Measurements from ENCODE around the gene RCVRN. TPM values are rescaled to one million over a fixed set of nuclear protein-coding genes. Genes with fewer than 3 reads are reported as not detected.

Gene RCVRN
- total and polyA plus RNA-seq, 2 of the 4 experiments (the other 2 are of a cell fraction): not detected

DNA sequence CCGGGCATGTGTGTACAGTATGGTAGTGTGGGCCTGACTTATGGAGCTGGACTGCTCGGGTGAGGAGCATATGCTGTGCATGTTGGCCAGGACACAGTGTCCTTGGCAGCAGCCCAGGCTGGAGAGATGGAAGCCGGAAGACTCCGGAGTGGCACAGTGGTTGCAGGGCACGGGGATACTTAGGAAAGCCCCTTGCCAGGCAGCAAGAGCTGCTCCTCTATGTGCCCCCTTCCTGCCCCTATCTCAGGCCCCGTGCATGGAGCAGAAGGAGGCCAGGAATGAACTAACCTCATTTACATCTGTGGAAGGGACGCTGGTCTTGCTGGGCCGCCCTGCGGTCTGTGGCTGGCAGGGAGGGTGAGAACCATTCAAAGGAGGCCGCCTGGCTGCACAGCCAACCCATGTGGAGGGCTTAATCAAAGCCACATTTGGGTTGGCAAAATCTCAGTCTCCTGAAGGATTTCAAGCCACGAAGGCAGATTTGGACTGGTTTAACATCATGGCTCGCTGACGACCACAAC, 32.2 kb upstream of the RCVRN start:
- no peak overlapping the region for H4K8ac ChIP-seq (ENCODE audit: low read depth in 2 of 2, low read length in 2 of 2)
- H2BK120ac ChIP-seq (ENCODE audit: low read depth, low read length): no peak overlapping the region
- no peak overlapping the region for H3K56ac ChIP-seq (ENCODE audit: extremely low read depth, insufficient read depth, low read length)
- no peaks in the 10 kb centered on the region; the same call in 1 of the 2 replicates for H3K4me1 ChIP-seq (ENCODE audit: control insufficient read depth, insufficient read depth, low read length)
- no peaks in the 10 kb centered on the region for H3K27me3 ChIP-seq (ENCODE audit: control insufficient read depth, insufficient read depth, low read length)
- H3K23ac ChIP-seq (ENCODE audit: low read depth, low read length): no peak overlapping the region
- H3K4me2 ChIP-seq (ENCODE audit: low read depth, low read length): no peak overlapping the region
- no peaks in the 10 kb centered on the region; the same call in 1 of the 2 replicates for H3K9me1 ChIP-seq (ENCODE audit: insufficient read depth, low read length)
- H3K9ac ChIP-seq (ENCODE audit: low read depth, low read length): no peak overlapping the region
- H2AK5ac ChIP-seq (ENCODE audit: low read depth, low read length): no peak overlapping the region
- no peaks in the 10 kb centered on the region for H3K79me1 ChIP-seq (ENCODE audit: low read depth in 1 of 2, low read length in 2 of 2)
- no peak for DNase-seq
- ChIA-PET CTCF (no interaction called here), POLR2A (ENCODE audit: unreplicated experiment) (interaction anchor here (0.6 kb wide), 1 partner anchor 43 kb away, joined by 3 read pairs; no protein-coding TSS in a partner anchor)
- no peak overlapping the region for H3K4me3 ChIP-seq (ENCODE audit: insufficient read depth, low read depth, low read length)
- H3K14ac ChIP-seq (replicated peaks; ENCODE audit: low read depth, low read length): no peak overlapping the region
- H2AK9ac ChIP-seq (replicated peaks; ENCODE audit: low read depth, low read length, poor library complexity): no peak overlapping the region
- no peak overlapping the region for H2BK15ac ChIP-seq (ENCODE audit: low read depth, low read length)
- no peak overlapping the region for H2BK5ac ChIP-seq (ENCODE audit: low read depth, low read length, poor library complexity, severe bottlenecking)
- no peak overlapping the region for H3K27ac ChIP-seq (ENCODE audit: insufficient read depth, low read length)
- TF ChIP-seq CTCF (conservative IDR thresholded peaks at IDR 0.05; ENCODE audit: low read depth, low read length) (no peak), SMC3 (IDR thresholded peaks at IDR 0.05; ENCODE audit: low read depth, low read length) (no peak), RFX5 (IDR thresholded peaks at IDR 0.05; ENCODE audit: low read depth, low read length) (no peak), POLR2A (IDR thresholded peaks at IDR 0.05; ENCODE audit: low read depth, low read length) (no peak), NFE2L2 (IDR thresholded peaks at IDR 0.05; ENCODE audit: low read depth, low read length) (no peak), CEBPB (IDR thresholded peaks at IDR 0.05; ENCODE audit: low read depth, low read length) (no peak), MXI1 (IDR thresholded peaks at IDR 0.05; ENCODE audit: borderline replicate concordance, low read depth, low read length) (no peak), ELK1 (IDR thresholded peaks at IDR 0.05; ENCODE audit: borderline replicate concordance, low read depth, low read length) (no peak), RCOR1 (IDR thresholded peaks at IDR 0.05; ENCODE audit: insufficient replicate concordance, low read length) (no peak), FOS (IDR thresholded peaks at IDR 0.05; ENCODE audit: low read depth, low read length) (no peak), BHLHE40 (IDR thresholded peaks at IDR 0.05; ENCODE audit: low read depth, low read length) (no peak), MAZ (IDR thresholded peaks at IDR 0.05; ENCODE audit: borderline replicate concordance, low read depth, low read length) (no peak), MAFK (IDR thresholded peaks at IDR 0.05; ENCODE audit: low read depth, low read length) (no peak), USF2 (IDR thresholded peaks at IDR 0.05; ENCODE audit: low read depth, low read length) (no peak)
- no peak overlapping the region for H4K5ac ChIP-seq (ENCODE audit: low read depth, low read length)
- ATAC-seq (ENCODE audit: low read depth): peak; percentile 37
- BruUV-seq (replicated peaks): no TSS peak
- no peak overlapping the region for H3K18ac ChIP-seq (ENCODE audit: low read depth, low read length)
- 0% methylated on average over 1 of the region's 13 CpGs; no CpG with 5 or more reads in 1 of the 2 experiments for WGBS, 2 experiments (ENCODE audit: extremely low coverage in 2 of 2, insufficient read length in 1 of 2)
- no peak overlapping the region for H2BK20ac ChIP-seq (ENCODE audit: low read depth, low read length)
- H3K4ac ChIP-seq (ENCODE audit: low read depth, low read length): no peak overlapping the region
- peaks cover 7% of the 10 kb centered on the region; the same call in 1 of the 2 replicates for H3K36me3 ChIP-seq (ENCODE audit: control insufficient read depth, insufficient read depth, low read length)
- H4K91ac ChIP-seq (ENCODE audit: insufficient read depth, low read depth, low read length): no peak overlapping the region
- H4K20me1 ChIP-seq (ENCODE audit: insufficient read depth, low read length): no peaks in the 10 kb centered on the region
- peak overlapping the region; percentile 34 for H2AFZ ChIP-seq (replicated peaks; ENCODE audit: low read length, poor library complexity)
- intact Hi-C loops (cut with micrococcal nuclease) (no loop called here), in situ Hi-C loops (cut with MboI; ENCODE audit: low sequenced_read_pairs) (no loop called here), dilution Hi-C loops (cut with HindIII; ENCODE audit: low sequenced_read_pairs, unreplicated experiment) (no loop called here)
- peaks cover 6% of the 10 kb centered on the region for H3K9me3 ChIP-seq (ENCODE audit: control insufficient read depth, insufficient read depth, low read length)

All from IMR-90 (cell line).